ENCODE data around the gene DYRK1A.
A peak's percentile ranks its signal among the peaks of the same experiment; 100 is the strongest.
"Not testable (repeated sequence)": the region's sequence is repeated elsewhere in the genome, so short reads cannot be mapped to it uniquely, and the experiment has no call there.

Gene DYRK1A

GRCh38 chr21:37532868-37533780 is 166.6 kb downstream of the DYRK1A start:
- peak; percentile 40 for DNase-seq

DNA sequence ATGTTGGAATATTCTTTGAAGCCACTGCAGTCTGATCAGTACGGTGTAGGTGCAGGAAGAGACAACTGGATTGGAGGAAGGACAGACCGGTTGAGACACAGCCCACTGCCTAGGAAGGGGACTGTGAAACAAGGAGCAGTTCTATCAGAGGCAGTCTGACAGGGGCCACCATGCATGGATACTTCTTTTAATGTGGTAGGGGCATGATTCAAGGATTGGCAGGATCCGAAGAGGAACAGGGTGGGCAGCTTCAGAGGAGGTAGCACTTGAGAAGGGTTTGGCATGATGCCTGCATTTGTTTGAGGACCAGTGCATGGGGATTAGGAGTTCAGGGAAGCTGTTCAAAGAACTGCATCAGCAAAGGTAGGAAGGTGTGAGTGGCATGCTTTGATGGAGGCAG is 167.9 kb downstream of the DYRK1A start:
- no peak for DNase-seq

GRCh38 chr21:37535130-37535529 is 168.6 kb downstream of the DYRK1A start:
- DNase-seq = no peak

DNA sequence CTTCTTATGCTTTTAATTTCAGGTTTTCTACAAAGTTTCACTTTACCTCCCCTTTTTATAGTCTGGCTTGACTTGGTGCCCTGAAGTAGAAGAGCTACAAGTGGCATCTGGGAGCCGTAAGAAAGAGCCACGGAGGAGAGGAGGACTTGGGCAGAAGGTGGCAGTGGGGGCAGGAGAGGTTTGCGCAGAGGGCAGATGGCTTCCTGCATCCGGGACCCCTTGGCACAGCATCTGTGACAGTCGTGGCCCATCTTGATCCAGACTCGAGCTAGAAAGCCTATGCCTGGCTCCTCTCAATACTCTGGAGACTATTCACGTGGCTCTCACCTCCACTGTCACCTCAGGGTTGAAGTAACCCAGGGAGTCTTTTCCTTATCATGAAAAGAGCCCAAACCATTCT is 169.1 kb downstream of the DYRK1A start:
- no peak for DNase-seq

DNA sequence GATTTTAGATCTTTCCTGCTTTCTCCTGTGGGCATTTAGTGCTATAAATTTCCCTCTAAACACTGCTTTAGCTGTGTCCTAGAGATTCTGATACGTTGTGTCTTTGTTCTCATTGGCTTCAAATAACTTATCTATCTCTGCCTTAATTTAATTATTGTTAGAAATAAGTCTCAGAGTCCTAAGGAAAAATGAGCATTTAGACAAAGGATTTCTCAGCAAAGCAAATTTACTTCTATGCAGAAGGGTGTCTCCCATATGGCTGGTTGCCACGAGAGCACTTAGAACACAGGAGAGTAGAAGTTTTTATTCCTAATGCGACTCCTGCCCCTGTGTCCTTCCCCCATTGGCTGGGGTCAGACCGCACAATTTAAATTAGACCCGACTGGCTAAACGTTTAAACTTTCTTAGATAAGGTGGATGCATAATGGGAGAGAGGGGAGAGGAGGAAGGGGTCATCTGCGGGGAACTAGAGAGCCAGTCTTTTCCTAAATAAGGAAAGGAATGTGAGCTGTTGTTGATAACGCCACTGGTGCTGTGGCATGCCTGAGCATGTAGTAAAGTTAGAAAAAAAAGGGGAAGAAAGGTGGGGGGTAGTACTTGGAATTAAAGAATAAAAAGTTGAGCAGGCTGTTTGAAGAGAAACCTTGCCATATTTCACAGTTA is 170.2 kb downstream of the DYRK1A start:
- DNase-seq = no peak

GRCh38 chr21:37537391-37537996 is 170.9 kb downstream of the DYRK1A start:
- DNase-seq = no peak

DNA sequence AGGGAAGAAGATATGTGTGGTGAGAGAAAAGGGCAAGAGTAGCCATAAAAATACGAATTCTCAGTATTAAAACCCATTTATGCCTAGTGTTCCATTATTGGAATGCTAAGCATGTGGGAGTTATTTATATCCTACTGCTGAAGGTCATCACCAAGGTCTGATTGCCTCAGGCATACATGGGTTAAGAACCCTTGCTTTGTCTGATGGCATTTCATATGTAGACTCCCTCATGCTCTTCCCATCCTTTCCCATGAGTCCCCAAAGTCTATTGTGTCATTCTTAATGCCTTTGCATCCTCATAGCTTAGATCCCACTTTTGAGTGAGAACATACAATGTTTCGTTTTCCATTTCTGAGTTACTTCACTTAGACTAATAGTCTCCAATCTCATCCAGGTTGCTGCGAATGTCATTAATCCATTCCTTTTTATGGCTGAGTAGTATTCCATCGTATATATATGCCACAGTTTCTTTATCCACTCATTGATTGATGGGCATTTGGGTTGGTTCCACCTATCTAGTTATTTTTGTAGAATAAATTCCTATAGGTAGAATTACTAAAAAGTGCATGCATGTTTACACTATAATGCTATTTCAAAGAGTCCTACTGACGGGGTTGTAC is 172.5 kb downstream of the DYRK1A start:
- no peak for DNase-seq

- DNase-seq = not testable (repeated sequence)
These were observed 174.6 kb downstream of the DYRK1A start for GRCh38 chr21:37541128-37541527.

GRCh38 chr21:37542512-37542911 is 175.9 kb downstream of the DYRK1A start:
- DNase-seq = no peak

DNA sequence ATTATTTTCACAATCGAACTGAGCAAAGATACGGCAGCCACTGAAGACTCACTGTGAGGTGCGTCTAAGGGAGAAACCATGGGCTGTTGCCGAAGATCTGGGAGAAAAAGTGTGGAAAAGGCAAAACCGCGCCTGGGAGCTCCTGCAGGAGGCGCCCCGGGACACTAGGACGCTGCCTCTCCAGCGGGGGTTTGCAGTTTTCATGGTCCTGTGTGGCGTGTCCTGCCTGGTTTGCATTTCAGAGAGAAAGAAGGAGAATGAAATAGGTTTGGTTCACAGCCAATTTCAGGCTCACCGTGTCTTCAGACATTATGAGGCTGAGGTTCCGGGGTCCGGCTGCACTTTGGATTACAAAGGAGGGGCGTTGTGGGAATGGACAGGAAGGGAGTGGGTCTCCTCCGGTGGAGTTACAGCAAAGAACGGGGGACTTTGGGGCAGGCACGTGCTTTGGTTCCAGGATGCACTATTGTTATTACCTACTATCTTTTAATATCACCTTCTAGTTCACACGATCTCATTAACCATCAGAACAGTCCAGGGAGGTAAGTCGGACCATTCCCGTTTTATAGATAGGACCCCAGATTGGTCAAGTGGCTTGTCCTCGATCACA is 179.8 kb downstream of the DYRK1A start:
- DNase-seq = no peak

DNA sequence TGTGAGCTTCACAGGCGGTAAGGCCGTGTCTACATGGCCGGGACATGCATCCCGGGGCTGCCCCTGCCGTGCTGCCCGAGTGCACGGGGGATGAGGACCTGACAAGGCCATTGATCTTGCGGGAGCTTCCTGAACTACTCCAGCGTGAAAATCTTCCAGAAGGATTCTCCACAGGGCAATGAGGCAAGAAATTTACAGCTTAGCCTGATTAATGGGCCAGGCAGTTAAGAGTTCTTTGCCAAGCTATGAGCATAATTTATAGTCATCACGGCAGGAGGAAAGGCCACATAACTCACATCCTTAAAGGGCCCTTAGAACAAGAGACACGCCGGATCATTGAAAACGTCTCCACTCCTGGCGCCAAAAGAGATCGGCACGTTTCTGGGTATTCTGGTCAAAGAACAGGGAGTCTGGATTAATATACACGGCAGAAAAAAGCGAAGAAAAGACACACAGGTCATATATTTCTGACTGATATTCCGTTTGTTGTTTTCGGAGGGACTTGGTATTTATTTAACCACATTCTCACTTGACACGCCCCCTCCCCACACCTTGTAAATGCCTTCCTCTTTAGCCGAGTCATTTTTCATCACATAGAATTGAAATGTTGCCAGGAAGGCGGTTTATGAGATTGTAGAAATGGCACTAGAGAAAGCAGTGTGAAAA is 180.5 kb downstream of the DYRK1A start:
- no peak for DNase-seq

DNA sequence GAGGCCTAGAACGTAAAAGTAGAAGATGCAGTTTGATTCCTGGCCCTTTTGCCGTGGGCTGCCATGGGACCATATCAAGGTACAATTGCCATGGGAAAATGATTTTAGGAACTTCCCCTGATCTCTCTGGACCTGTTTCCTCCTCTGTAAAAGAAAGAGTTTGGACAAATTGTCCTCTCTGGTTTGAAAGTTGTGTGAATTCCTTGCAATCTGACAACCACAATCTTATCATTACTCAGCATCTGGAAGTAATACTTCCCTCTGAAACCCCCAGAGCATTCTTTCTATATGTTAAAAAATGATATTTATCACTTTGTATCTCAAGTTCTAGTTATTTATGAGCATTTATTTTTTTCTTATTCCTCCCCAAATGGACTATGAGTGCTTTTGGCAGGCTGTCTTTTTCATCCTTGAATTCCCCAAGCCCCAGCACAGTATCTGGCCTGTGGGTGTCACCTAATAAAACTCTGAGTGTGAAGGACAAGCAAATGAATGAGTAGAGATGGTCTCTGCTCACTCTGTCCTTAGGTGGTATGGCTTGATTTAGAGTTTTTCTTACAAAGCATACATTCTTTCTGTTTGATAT is 181.1 kb downstream of the DYRK1A start:
- DNase-seq = no peak

DNA sequence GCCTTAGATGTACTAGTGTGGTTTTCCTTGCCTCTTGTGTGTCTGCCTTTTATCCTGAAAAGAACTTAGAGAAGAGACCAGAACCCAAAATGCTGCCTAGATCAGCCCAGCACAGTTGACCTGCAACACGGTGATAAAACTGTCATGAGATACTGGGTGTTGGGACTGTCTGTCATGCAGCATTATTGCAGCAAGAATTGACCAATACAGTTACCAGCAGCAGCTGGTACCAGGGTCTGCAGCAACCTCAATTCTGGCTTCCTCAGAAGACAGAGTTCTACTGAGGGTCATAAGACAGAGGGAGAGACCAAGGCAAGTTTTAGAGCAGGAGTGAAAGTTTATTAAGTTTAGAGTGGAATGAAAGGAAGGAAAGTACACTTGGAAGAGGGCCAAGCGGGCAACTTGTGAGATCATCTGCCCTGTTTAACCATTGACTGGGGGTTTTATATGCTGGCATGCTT is 182.0 kb downstream of the DYRK1A start:
- DNase-seq = no peak

GRCh38 chr21:37549730-37550129 is 183.2 kb downstream of the DYRK1A start:
- DNase-seq = not testable (repeated sequence)

DNA sequence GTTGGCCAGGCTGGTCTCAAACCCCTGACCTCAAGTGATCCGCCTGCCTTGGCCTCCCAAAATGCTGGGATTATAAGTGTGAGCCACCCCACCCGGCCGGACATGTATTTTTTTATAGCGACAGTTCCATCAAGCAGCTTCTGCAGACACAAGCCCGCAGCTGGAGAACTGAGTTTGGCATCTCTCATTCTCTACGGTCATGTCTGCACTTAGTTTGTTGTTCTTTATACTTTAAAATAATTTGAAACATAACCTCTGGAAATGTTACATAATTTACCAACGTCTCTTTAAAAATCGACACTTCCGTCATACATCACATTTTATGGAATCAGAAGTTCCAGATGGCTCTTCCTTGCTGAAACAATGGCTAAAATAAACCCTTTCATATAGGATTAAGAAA is 183.6 kb downstream of the DYRK1A start:
- no peak for DNase-seq

- DNase-seq = no peak
These were observed 184.2 kb downstream of the DYRK1A start for GRCh38 chr21:37550618-37551330.

GRCh38 chr21:37551331-37551992 is 184.9 kb downstream of the DYRK1A start:
- peak; percentile 58 for DNase-seq

DNA sequence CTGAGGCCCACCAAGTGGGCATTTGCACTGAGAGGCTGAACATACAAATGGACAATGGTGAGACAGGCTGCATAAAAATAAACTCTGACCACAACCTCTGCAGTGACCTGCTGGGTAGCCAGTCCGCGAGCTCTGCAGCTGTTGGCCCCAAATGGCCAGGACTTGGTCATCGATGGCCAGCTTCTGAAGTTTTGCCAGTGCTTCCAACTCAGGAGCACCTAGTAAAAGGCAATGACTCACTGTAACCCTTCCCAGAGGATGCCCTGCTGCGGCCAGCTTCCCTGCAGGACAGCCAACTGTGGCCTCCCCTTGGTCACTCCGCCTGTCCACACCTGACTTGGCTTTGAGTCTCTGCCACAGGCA is 185.4 kb downstream of the DYRK1A start:
- DNase-seq = no peak

DNA sequence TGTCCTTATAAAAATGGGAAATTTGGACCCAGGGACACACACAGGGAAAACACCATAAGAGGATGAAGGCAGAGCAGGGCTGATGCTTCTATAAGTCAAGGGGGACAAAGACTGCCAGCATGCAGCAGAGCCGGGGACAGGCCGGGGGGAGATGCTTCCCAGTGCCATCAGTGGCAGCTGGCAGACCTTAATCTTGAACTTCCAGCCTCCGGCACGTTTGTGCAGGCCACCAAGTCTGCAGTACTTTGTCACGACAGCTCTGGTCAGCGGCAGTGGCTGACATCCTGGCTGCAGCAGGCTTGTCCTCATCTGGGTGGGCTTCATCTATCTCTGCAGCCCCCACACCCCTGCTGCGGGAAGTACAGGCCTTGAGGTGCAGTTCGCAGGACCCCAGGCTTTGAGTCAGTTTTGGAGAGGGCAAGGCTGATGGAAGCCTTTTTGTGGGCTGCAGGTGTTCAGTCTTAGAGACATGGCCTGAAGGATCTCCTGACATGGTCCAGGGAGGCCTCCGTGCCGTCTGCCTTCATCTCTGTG is 186.0 kb downstream of the DYRK1A start:
- no peak for DNase-seq

DNA sequence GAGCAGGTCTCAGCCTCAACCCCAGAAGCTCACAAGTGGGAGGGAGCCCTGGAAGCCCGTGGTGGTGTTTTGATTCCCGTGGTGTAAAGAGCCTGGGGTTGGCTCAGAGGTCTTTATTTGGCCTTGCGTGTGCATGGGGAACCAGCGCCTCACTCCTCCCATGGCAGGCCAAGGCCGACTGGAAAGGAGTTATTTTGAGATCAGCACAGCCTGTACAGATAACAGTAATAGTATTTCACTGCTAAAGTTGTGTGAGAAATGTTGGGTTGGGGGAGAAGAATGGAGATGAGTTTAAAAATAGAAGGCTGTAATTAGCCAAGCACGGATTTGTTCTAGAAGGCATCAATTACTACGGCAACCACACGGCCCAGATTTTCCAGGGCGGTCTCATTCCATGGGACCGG is 186.5 kb downstream of the DYRK1A start:
- DNase-seq = no peak

All from COR-L47 (cell line).